Kidney tubule cell (primary cell): ENCODE data around the gene RASAL3.

Source experiments
- DNase-seq: peaks from one replicate; pipeline ENCODE4 v3.0.0-alpha.2; 2018; ENCODE audit warnings: low spot score

The RASAL3 gene

GRCh38 chr19:15436012-15436825 is 28.1 kb downstream of the RASAL3 start:
- DNase-seq, result no peak

- DNase-seq, result no peak
These were observed 30.8 kb downstream of the RASAL3 start for GRCh38 chr19:15433519-15434069.

GRCh38 chr19:15432629-15433518 is 31.5 kb downstream of the RASAL3 start:
- DNase-seq, result peak; percentile 90

GRCh38 chr19:15432018-15432494 is 32.3 kb downstream of the RASAL3 start:
- DNase-seq, result no peak

- no peak for DNase-seq
These were observed 32.8 kb downstream of the RASAL3 start for GRCh38 chr19:15431396-15432017.

- no peak for DNase-seq
These were observed 33.7 kb downstream of the RASAL3 start for GRCh38 chr19:15430526-15431120.

GRCh38 chr19:15429825-15430467 is 34.4 kb downstream of the RASAL3 start:
- no peak for DNase-seq

GRCh38 chr19:15428956-15429824 is 35.2 kb downstream of the RASAL3 start:
- no peak for DNase-seq

- DNase-seq, result no peak
These were observed 36.3 kb downstream of the RASAL3 start for GRCh38 chr19:15427991-15428471.

GRCh38 chr19:15427350-15427700 is 37.0 kb downstream of the RASAL3 start:
- no peak for DNase-seq

GRCh38 chr19:15426485-15427349 is 37.6 kb downstream of the RASAL3 start:
- DNase-seq, result no peak

GRCh38 chr19:15425321-15425950 is 38.9 kb downstream of the RASAL3 start:
- DNase-seq, result no peak

GRCh38 chr19:15424692-15425272 is 39.6 kb downstream of the RASAL3 start:
- DNase-seq, result no peak

- no peak for DNase-seq
These were observed 40.2 kb downstream of the RASAL3 start for GRCh38 chr19:15424121-15424520.

GRCh38 chr19:15423130-15423529 is 41.2 kb downstream of the RASAL3 start:
- no peak for DNase-seq

GRCh38 chr19:15422296-15423075 is 41.9 kb downstream of the RASAL3 start:
- no peak for DNase-seq

GRCh38 chr19:15421721-15422260 is 42.6 kb downstream of the RASAL3 start:
- DNase-seq, result no peak
